Measurements from ENCODE around the gene OSBP2. TPM values are rescaled to one million over a fixed set of nuclear protein-coding genes. Genes with fewer than 3 reads are reported as not detected.

OSBP2 gene
- total RNA-seq, 1 donor from 2014 or later = 15.8 TPM

DNA sequence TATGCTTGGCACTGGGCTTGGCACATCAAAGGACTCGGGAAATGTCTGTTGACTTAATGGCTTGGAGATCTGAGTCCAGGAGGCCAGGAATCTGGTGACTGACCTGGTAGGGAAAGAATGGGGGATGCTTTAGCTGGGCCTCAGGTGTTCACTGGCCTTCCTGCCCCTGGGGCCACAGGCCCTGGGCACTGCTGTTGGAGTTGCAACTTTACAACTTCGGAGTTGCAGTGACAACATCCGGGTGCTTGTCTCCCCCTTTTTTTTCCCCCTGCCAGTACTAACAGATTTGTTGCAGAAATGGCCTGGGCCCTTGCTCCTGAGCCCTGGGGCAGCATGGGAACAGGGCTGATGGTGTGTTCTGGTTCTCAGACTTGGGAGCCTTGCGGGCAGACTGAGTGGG is 23.8 kb downstream of the OSBP2 start:
- H3K27ac Mint-ChIP-seq = no peak overlapping the region
- TF ChIP-seq, protein P1, sequence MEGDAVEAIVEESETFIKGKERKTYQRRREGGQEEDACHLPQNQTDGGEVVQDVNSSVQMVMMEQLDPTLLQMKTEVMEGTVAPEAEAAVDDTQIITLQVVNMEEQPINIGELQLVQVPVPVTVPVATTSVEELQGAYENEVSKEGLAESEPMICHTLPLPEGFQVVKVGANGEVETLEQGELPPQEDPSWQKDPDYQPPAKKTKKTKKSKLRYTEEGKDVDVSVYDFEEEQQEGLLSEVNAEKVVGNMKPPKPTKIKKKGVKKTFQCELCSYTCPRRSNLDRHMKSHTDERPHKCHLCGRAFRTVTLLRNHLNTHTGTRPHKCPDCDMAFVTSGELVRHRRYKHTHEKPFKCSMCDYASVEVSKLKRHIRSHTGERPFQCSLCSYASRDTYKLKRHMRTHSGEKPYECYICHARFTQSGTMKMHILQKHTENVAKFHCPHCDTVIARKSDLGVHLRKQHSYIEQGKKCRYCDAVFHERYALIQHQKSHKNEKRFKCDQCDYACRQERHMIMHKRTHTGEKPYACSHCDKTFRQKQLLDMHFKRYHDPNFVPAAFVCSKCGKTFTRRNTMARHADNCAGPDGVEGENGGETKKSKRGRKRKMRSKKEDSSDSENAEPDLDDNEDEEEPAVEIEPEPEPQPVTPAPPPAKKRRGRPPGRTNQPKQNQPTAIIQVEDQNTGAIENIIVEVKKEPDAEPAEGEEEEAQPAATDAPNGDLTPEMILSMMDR (IDR thresholded peaks at IDR 0.05; ENCODE audit: unreplicated experiment) = no peak
- H3K4me1 Mint-ChIP-seq = peaks cover 1% of the 10 kb centered on the region
- H3K9me3 Mint-ChIP-seq = peaks cover 5% of the 10 kb centered on the region
- no peaks in the 10 kb centered on the region for H3K27me3 Mint-ChIP-seq (ENCODE audit: low read depth)
- H3K36me3 Mint-ChIP-seq = no peaks in the 10 kb centered on the region
- no peak overlapping the region for H3K4me3 Mint-ChIP-seq
- no peak for DNase-seq (ENCODE audit: low spot score in 2 of 2, unreplicated experiment in 2 of 2)

DNA sequence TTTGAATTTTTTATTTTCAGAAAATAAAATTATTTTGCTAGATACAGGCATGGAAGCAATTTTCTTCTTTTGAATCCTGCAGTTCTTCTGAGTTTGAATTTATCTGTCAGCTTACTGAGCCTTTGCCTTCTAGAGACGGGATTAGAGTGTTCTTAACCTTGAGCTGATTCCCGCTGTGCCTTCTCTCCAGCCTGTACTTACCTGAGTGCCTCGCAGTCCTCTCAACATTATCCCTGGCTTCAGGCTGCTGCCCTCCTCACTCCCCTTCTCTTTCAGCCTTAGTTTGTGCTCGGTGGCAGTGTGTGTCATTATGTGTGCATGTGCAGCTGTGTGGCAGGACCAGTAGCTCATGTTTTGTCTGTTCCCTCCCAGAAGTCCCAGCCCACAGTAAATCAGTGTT is 24.3 kb downstream of the OSBP2 start:
- Mint-ChIP-seq H3K36me3 (no peaks in the 10 kb centered on the region), H3K9me3 (peaks cover 3% of the 10 kb centered on the region), H3K4me3 (no peak overlapping the region), H3K4me1 (peaks cover 1% of the 10 kb centered on the region), H3K27ac (no peak overlapping the region), H3K27me3 (ENCODE audit: low read depth) (no peaks in the 10 kb centered on the region)
- DNase-seq (ENCODE audit: low spot score in 2 of 2, unreplicated experiment in 2 of 2) = no peak
- TF ChIP-seq, protein P1 (IDR thresholded peaks at IDR 0.05; ENCODE audit: unreplicated experiment) = no peak

GRCh38 chr22:30720263-30720837 is 25.7 kb downstream of the OSBP2 start:
- Mint-ChIP-seq H3K27ac (no peak overlapping the region), H3K4me3 (no peak overlapping the region), H3K27me3 (ENCODE audit: low read depth) (no peaks in the 10 kb centered on the region), H3K9me3 (no peaks in the 10 kb centered on the region), H3K36me3 (no peaks in the 10 kb centered on the region), H3K4me1 (peaks cover 1% of the 10 kb centered on the region)
- DNase-seq (ENCODE audit: low spot score in 2 of 2, unreplicated experiment in 2 of 2) = no peak
- TF ChIP-seq, protein P1 (IDR thresholded peaks at IDR 0.05; ENCODE audit: unreplicated experiment) = no peak

DNA sequence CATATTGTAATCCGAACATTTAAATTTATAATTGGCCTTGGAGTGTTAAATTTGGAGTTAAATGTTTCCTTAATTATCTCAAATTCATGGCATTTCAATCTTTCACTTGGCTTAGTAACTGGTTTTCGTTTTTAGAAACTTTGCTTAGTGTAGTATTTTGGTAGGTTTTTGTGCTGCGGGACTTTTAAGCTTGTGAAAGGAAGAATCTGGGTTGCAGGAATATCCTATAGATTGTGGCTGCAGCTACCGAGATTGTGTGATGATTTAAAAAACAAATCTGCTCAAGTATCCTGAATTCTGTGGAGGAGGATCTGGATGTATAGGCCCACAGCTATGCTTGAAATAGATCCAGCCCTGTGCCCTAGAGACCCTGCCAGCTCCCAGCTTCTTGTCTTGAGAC is 27.1 kb downstream of the OSBP2 start:
- TF ChIP-seq, protein P1 (IDR thresholded peaks at IDR 0.05; ENCODE audit: unreplicated experiment) = no peak
- Mint-ChIP-seq H3K4me3 (no peak overlapping the region), H3K9me3 (no peaks in the 10 kb centered on the region), H3K27ac (no peak overlapping the region), H3K27me3 (ENCODE audit: low read depth) (no peaks in the 10 kb centered on the region), H3K36me3 (no peaks in the 10 kb centered on the region), H3K4me1 (peaks cover 1% of the 10 kb centered on the region)
- no peak for DNase-seq (ENCODE audit: low spot score in 2 of 2, unreplicated experiment in 2 of 2)

- Mint-ChIP-seq H3K4me1 (no peaks in the 10 kb centered on the region), H3K27ac (no peak overlapping the region), H3K9me3 (no peaks in the 10 kb centered on the region), H3K4me3 (no peak overlapping the region), H3K27me3 (ENCODE audit: low read depth) (no peaks in the 10 kb centered on the region), H3K36me3 (no peaks in the 10 kb centered on the region)
- TF ChIP-seq, protein P1 (IDR thresholded peaks at IDR 0.05; ENCODE audit: unreplicated experiment) = no peak
- no peak for DNase-seq (ENCODE audit: low spot score in 2 of 2, unreplicated experiment in 2 of 2)
Observed at GRCh38 chr22:30728826-30729225, 34.2 kb downstream of the OSBP2 start.

DNA sequence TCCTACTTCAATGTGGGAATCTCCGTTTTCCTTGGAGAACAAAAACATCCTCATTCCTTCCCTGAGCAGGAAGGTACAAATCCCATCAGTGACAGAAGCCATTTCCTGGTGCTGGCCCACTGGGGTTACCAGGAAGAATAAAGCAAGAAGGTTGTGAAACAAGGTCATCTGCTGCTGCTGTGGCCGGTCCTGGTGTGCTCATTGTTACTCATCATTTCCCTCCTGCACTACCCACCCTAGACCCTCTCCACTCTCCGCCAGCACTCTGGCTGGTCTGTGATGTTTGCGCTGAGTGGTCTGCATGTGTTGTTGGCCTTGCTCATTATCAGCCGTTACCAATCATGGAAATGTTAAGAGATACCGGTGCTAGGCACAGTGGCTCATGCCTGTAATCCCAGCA is 37.0 kb downstream of the OSBP2 start:
- no peak for DNase-seq (ENCODE audit: low spot score in 2 of 2, unreplicated experiment in 2 of 2)
- TF ChIP-seq, protein P1 (IDR thresholded peaks at IDR 0.05; ENCODE audit: unreplicated experiment) = no peak
- Mint-ChIP-seq H3K27ac (no peak overlapping the region), H3K4me3 (no peak overlapping the region), H3K36me3 (no peaks in the 10 kb centered on the region), H3K4me1 (no peaks in the 10 kb centered on the region), H3K27me3 (ENCODE audit: low read depth) (no peaks in the 10 kb centered on the region), H3K9me3 (no peaks in the 10 kb centered on the region)
